ENCODE data around the gene NGFR.
"Not testable (repeated sequence)": the region's sequence is repeated elsewhere in the genome, so short reads cannot be mapped to it uniquely, and the experiment has no call there.

NGFR gene

GRCh38 chr17:49496183-49496866 lies 1.2 kb downstream of the NGFR start:
- DNase-seq (ENCODE audit: low read depth, low spot score), result no peak

- no peak for DNase-seq (ENCODE audit: low read depth, low spot score)
These were observed 1.7 kb downstream of the NGFR start for GRCh38 chr17:49496867-49497147.

- DNase-seq (ENCODE audit: low read depth, low spot score), result no peak
These were observed 2.3 kb downstream of the NGFR start for GRCh38 chr17:49497148-49498028.

GRCh38 chr17:49498029-49498615 lies 3.0 kb downstream of the NGFR start:
- no peak for DNase-seq (ENCODE audit: low read depth, low spot score)

- DNase-seq (ENCODE audit: low read depth, low spot score), result no peak
These were observed 6.4 kb downstream of the NGFR start for GRCh38 chr17:49501496-49501895.

GRCh38 chr17:49502254-49502653 lies 7.2 kb downstream of the NGFR start:
- no peak for DNase-seq (ENCODE audit: low read depth, low spot score)

- not testable (repeated sequence) for DNase-seq (ENCODE audit: low read depth, low spot score)
These were observed 7.6 kb downstream of the NGFR start for GRCh38 chr17:49502680-49503079.

GRCh38 chr17:49504369-49504768 lies 9.3 kb downstream of the NGFR start:
- DNase-seq (ENCODE audit: low read depth, low spot score), result no peak

GRCh38 chr17:49505854-49506253 lies 10.8 kb downstream of the NGFR start:
- no peak for DNase-seq (ENCODE audit: low read depth, low spot score)

GRCh38 chr17:49506282-49506681 lies 11.2 kb downstream of the NGFR start:
- DNase-seq (ENCODE audit: low read depth, low spot score), result no peak

- DNase-seq (ENCODE audit: low read depth, low spot score), result no peak
These were observed 13.2 kb downstream of the NGFR start for GRCh38 chr17:49508061-49508865.

- no peak for DNase-seq (ENCODE audit: low read depth, low spot score)
These were observed 13.9 kb downstream of the NGFR start for GRCh38 chr17:49508866-49509587.

GRCh38 chr17:49509588-49509917 lies 14.5 kb downstream of the NGFR start:
- no peak for DNase-seq (ENCODE audit: low read depth, low spot score)

GRCh38 chr17:49510059-49510719 lies 15.1 kb downstream of the NGFR start:
- no peak for DNase-seq (ENCODE audit: low read depth, low spot score)

GRCh38 chr17:49510720-49511110 lies 15.6 kb downstream of the NGFR start:
- no peak for DNase-seq (ENCODE audit: low read depth, low spot score)

- no peak for DNase-seq (ENCODE audit: low read depth, low spot score)
These were observed 16.7 kb downstream of the NGFR start for GRCh38 chr17:49511810-49512209.

- DNase-seq (ENCODE audit: low read depth, low spot score), result no peak
These were observed 17.4 kb downstream of the NGFR start for GRCh38 chr17:49512296-49513043.

GRCh38 chr17:49513044-49513395 lies 17.9 kb downstream of the NGFR start:
- DNase-seq (ENCODE audit: low read depth, low spot score), result no peak

- DNase-seq (ENCODE audit: low read depth, low spot score), result no peak
These were observed 18.5 kb downstream of the NGFR start for GRCh38 chr17:49513641-49514040.

- no peak for DNase-seq (ENCODE audit: low read depth, low spot score)
These were observed 19.1 kb downstream of the NGFR start for GRCh38 chr17:49514071-49514721.
